SK-N-SH treated with all-trans-retinoic acid at 6 μM for 48 hours (cell line): Measurements from ENCODE around the gene PTGER2.

Experiments
- ESRRG ChIP-seq: fragments of 250-450 bp; sonication (Bioruptor Pico); IDR thresholded peaks from 2 replicates; pipeline ENCODE4 v1.6.1; 2021; ENCODE audit warnings: mild to moderate bottlenecking
- ZFP30 ChIP-seq: fragments of 450-650 bp; formaldehyde crosslinking; IDR thresholded peaks from 2 replicates; pipeline ENCODE4 v1.5.0; 2022; ENCODE audit warnings: mild to moderate bottlenecking, moderate library complexity
- TF ChIP-seq, protein P1 (sequence below): fragments of 250-450 bp; sonication (Bioruptor Pico); IDR thresholded peaks from 2 replicates; pipeline ENCODE4 v1.8.0; 2020; ENCODE audit warnings: mild to moderate bottlenecking, moderate library complexity, borderline replicate concordance

DNA sequence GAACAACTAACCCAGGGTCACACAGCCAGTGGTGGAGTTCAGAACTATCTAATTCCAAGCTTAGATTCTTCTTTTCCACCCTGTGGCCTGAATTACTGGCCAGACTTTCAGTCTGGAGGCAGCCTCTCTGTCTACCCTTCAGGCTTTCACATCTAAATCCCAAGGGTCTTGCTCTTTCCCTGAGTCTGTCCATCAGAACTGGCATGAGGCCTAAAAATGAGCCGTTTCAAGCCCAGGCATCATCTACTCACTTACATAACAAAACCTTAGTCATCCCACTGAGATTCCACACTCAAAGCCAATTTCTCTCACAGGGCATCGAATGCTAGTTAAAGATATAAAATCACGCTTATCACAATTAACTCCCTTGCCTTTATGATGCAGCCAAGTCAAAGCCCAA, 47.9 kb upstream of the PTGER2 start:
- TF ChIP-seq, protein P1, sequence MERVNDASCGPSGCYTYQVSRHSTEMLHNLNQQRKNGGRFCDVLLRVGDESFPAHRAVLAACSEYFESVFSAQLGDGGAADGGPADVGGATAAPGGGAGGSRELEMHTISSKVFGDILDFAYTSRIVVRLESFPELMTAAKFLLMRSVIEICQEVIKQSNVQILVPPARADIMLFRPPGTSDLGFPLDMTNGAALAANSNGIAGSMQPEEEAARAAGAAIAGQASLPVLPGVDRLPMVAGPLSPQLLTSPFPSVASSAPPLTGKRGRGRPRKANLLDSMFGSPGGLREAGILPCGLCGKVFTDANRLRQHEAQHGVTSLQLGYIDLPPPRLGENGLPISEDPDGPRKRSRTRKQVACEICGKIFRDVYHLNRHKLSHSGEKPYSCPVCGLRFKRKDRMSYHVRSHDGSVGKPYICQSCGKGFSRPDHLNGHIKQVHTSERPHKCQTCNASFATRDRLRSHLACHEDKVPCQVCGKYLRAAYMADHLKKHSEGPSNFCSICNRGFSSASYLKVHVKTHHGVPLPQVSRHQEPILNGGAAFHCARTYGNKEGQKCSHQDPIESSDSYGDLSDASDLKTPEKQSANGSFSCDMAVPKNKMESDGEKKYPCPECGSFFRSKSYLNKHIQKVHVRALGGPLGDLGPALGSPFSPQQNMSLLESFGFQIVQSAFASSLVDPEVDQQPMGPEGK: no peak
- TF ChIP-seq ZFP30 (CRISPR knock-in tag) (no peak), ESRRG (CRISPR knock-in tag) (no peak)
